Activated CD8-positive, alpha-beta memory T cell treated with anti-CD3 and anti-CD28 coated beads for 24 hours (primary cell): Measurements from ENCODE around the gene NSG1.
"Not testable (repeated sequence)": the region's sequence is repeated elsewhere in the genome, so short reads cannot be mapped to it uniquely, and the experiment has no call there.

Experiments
- DNase-seq: peaks from one replicate; pipeline ENCODE4 v3.0.0-alpha.2; 2020

The NSG1 gene

GRCh38 chr4:4437798-4438470 is 51.0 kb downstream of the NSG1 start:
- DNase-seq = no peak

GRCh38 chr4:4438891-4439290 is 52.0 kb downstream of the NSG1 start:
- no peak for DNase-seq

GRCh38 chr4:4439782-4440181 is 52.9 kb downstream of the NSG1 start:
- DNase-seq = no peak

- no peak for DNase-seq
These were observed 53.6 kb downstream of the NSG1 start for GRCh38 chr4:4440333-4441061.

- no peak for DNase-seq
These were observed 56.9 kb downstream of the NSG1 start for GRCh38 chr4:4443821-4444220.

- no peak for DNase-seq
These were observed 59.5 kb downstream of the NSG1 start for GRCh38 chr4:4446434-4446833.

GRCh38 chr4:4455210-4455865 is 68.4 kb downstream of the NSG1 start:
- no peak for DNase-seq

- DNase-seq = no peak
These were observed 69.4 kb downstream of the NSG1 start for GRCh38 chr4:4456351-4456750.

- no peak for DNase-seq
These were observed 70.1 kb downstream of the NSG1 start for GRCh38 chr4:4456816-4457578.

- DNase-seq = no peak
These were observed 71.1 kb downstream of the NSG1 start for GRCh38 chr4:4457803-4458553.

GRCh38 chr4:4459181-4459580 is 72.3 kb downstream of the NSG1 start:
- DNase-seq = no peak

- DNase-seq = no peak
These were observed 73.9 kb downstream of the NSG1 start for GRCh38 chr4:4460759-4461158.

GRCh38 chr4:4461178-4461577 is 74.3 kb downstream of the NSG1 start:
- no peak for DNase-seq

- no peak for DNase-seq
These were observed 74.9 kb downstream of the NSG1 start for GRCh38 chr4:4461850-4462249.

GRCh38 chr4:4462970-4463369 is 76.1 kb downstream of the NSG1 start:
- DNase-seq = no peak

GRCh38 chr4:4465238-4465637 is 78.3 kb downstream of the NSG1 start:
- DNase-seq = not testable (repeated sequence)
